Mucosa of rectum (tissue), 2 donors: Measurements from ENCODE around the gene SH3BP4.

Source experiments
- H3K27ac ChIP-seq, 2 donors: one replicate each; pipeline ENCODE4 v1.7.0; 2013; ENCODE audit warnings: inconsistent platforms in 2 of 2, low read depth in 2 of 2, low read length in 2 of 2
- H3K27me3 ChIP-seq, 2 donors: one replicate each; pipeline ENCODE4 v1.7.0; 2013; ENCODE audit warnings: low read length in 2 of 2; ENCODE audit not compliant: control insufficient read depth in 2 of 2, insufficient read depth in 2 of 2
- H3K36me3 ChIP-seq, 2 donors: one replicate each; pipeline ENCODE4 v1.7.0; 2013; ENCODE audit warnings: low read length in 2 of 2; ENCODE audit not compliant: control insufficient read depth in 2 of 2, insufficient read depth in 2 of 2
- H3K4me1 ChIP-seq, 2 donors: one replicate each; pipeline ENCODE4 v1.7.0; 2013; ENCODE audit warnings: low read length in 2 of 2, mild to moderate bottlenecking in 1 of 2; ENCODE audit not compliant: control insufficient read depth in 2 of 2, insufficient read depth in 2 of 2
- H3K4me3 ChIP-seq, 2 donors: one replicate each; pipeline ENCODE4 v1.7.0; 2013; ENCODE audit warnings: low read length in 2 of 2
- H3K9ac ChIP-seq, 2 donors: one replicate each; pipeline ENCODE4 v1.7.0; 2013; ENCODE audit warnings: low read length in 2 of 2, low read depth in 1 of 2, mild to moderate bottlenecking in 1 of 2
- H3K9me3 ChIP-seq, 2 donors: one replicate each; pipeline ENCODE4 v1.7.0; 2013; ENCODE audit warnings: low read length in 2 of 2; ENCODE audit not compliant: control insufficient read depth in 2 of 2
- donor health status: healthy.
- donor health status: Normal muscosa, but diverticular disease.

SH3BP4 gene

DNA sequence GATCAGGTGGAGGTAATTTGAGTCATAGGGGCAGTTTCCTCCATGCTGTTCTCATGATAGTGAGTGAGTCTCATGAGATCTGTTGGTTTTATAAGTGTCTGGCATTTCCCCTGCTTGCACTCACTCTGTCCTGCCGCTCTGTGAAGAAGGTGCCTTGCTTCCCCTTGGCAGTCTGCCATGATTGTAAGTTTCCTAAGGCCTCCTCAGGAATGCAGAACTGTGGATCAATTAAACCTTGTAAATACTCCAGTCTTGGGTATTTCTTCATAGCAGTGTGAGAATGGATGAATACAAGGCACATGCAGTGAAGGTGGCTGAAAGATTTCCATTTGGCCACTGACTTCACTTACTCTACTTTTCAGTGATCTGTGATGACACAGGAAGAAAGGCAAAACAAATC lies 133.7 kb downstream of the SH3BP4 start:
- peaks cover 0 to 4% of the 10 kb centered on the region in 2 donors for H3K4me1 ChIP-seq
- H3K27me3 ChIP-seq: peaks cover 2 to 5% of the 10 kb centered on the region in 2 donors
- H3K36me3 ChIP-seq: no peaks in the 10 kb centered on the region
- no peak overlapping the region for H3K4me3 ChIP-seq
- no peak overlapping the region for H3K27ac ChIP-seq
- no peaks in the 10 kb centered on the region for H3K9me3 ChIP-seq
- no peak overlapping the region for H3K9ac ChIP-seq

DNA sequence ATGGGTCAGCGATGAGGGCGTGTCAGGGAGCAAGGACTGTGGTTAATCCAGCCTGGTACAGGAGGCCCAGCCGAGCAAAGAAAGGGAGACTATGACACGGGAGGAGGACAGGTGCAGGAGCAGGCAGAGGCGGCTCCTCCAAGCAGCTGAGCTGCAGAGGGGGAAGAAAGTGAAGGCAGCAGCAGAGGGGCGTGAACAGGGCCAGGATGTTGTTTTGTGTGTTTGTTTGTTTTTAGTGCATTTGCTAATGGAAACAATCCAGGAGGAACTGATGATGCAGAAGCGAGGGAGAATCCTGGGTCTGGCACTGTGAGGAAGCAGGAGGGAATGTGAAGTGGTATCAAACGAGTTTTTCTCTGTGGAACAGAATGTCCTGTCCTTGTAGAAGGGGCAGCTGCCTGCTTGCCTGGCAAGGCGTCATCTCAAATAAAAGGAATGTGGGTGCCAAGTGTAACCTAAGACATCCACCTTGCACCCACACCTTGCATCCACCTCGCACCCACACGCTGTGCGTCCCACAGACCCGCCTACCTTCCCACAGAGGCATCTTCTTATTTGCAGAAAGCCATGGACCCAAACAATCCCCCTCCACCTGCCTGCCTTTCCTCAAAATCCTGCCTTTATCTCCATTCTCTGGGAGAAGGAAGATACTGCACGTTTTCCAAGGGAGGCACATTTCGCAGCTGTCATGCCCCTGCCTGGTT lies 134.8 kb downstream of the SH3BP4 start:
- no peak overlapping the region for H3K9ac ChIP-seq
- peaks cover 2 to 5% of the 10 kb centered on the region in 2 donors for H3K27me3 ChIP-seq
- H3K4me3 ChIP-seq: no peak overlapping the region
- H3K4me1 ChIP-seq: peaks cover 0 to 4% of the 10 kb centered on the region in 2 donors
- H3K9me3 ChIP-seq: no peaks in the 10 kb centered on the region
- H3K36me3 ChIP-seq: no peaks in the 10 kb centered on the region
- H3K27ac ChIP-seq: no peak overlapping the region

DNA sequence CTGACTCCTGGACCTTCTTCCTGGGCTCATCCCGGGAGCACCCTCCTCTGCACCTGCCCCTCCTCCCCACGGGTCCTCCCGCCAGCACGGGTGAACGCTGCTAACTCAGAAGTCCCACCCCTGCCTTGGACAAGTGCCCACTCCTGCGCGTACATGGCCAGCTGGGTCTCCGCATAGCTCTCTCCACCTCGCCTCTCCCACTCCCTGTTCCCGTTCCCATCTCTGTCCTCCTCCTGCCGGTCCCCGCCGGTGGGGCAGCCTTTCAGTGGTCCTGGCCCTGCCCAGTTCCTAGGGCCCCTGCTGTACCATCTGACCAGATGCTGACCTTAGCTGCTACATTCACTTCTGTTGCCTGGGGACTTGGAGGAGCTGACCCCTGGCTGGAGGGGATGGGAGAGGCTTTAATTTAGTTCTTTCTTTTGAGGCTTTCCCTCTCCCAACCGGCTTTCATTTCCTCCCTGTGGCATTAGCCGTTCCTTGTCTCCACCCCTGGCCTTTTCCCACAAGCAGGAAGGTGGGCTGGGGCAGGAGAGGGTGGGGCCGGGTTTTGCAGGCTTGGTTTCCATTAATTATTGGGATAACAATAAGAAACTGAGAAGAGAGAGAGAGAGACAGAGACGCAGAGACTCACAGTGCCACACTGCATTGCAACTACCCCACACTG lies 136.1 kb downstream of the SH3BP4 start:
- Histone ChIP-seq H3K27ac (no peak overlapping the region), H3K9me3 (no peaks in the 10 kb centered on the region), H3K9ac (no peak overlapping the region), H3K4me1 (peaks cover 0 to 4% of the 10 kb centered on the region in 2 donors), H3K4me3 (no peak overlapping the region), H3K27me3 (peaks cover 2 to 5% of the 10 kb centered on the region in 2 donors), H3K36me3 (no peaks in the 10 kb centered on the region)

DNA sequence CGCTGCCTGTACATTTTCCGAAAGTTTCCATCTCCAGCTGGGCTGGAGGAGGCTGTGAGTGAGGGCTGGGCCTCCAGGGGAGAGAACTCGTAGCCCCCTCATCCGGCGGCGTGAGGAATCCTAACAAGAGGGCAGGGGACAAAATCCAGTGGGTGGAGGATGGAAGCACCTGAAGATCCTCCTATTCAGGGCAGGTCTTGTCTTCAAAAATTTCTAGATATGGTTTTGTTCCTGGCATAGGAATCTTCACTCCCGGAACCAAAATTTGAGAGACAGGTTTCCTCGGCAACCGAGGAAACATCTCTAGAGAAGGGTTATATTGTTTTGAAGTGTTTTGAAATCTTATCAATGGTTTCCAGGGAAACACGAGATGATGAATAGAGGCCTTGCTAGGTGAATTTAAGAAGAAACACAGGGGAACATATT lies 136.7 kb downstream of the SH3BP4 start:
- Histone ChIP-seq H3K36me3 (no peaks in the 10 kb centered on the region), H3K27me3 (peaks cover 2 to 5% of the 10 kb centered on the region in 2 donors), H3K27ac (no peak overlapping the region), H3K9me3 (no peaks in the 10 kb centered on the region), H3K4me1 (peaks cover 0 to 4% of the 10 kb centered on the region in 2 donors), H3K4me3 (no peak overlapping the region), H3K9ac (no peak overlapping the region)

DNA sequence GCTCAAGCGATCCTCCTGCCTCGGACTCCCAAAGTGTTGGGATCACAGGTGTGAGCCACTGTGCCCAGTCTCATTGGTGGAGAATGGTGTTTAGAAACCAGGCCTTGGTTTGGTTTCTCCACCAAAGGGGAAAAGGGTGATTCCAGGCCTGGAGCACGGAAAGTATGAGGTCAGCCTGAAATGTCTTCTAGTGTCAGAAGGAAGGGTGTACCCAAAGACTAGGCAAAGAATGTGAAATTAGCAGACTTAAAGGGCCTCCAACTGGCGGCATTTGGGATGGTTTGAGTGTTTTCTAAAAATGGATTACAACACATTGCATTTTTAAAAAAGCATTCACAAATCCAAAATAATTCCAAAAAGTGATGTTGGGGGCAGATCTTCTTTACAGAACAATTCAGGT lies 139.6 kb downstream of the SH3BP4 start:
- no peak overlapping the region for H3K27ac ChIP-seq
- H3K27me3 ChIP-seq: peaks cover 2 to 5% of the 10 kb centered on the region in 2 donors
- no peak overlapping the region for H3K4me3 ChIP-seq
- no peaks in the 10 kb centered on the region for H3K9me3 ChIP-seq
- H3K36me3 ChIP-seq: no peaks in the 10 kb centered on the region
- peaks cover 0 to 4% of the 10 kb centered on the region in 2 donors for H3K4me1 ChIP-seq
- no peak overlapping the region for H3K9ac ChIP-seq

DNA sequence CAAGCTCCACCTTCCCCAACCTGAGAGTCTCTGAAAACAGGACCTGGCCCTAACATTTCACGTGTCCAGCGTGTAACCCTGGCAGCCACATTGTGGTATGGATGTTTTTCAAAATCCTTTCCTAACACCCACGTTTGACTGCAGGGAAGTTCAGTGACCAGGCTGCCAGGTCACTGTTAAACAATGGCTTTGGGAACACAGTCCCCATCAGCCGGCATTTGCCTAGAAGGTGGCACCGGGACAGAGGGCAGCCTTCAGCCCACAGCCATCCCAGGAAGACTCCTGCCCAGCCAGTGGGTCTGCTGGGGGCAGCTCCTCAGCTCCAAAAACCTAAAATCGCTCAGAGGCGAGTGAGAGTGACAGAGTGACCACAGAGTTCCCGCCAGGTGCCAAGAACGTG lies 140.2 kb downstream of the SH3BP4 start:
- Histone ChIP-seq H3K4me3 (no peak overlapping the region), H3K9me3 (no peaks in the 10 kb centered on the region), H3K27me3 (peaks cover 3 to 5% of the 10 kb centered on the region in 2 donors), H3K9ac (no peak overlapping the region), H3K27ac (no peak overlapping the region), H3K4me1 (peaks cover 0 to 4% of the 10 kb centered on the region in 2 donors), H3K36me3 (no peaks in the 10 kb centered on the region)

DNA sequence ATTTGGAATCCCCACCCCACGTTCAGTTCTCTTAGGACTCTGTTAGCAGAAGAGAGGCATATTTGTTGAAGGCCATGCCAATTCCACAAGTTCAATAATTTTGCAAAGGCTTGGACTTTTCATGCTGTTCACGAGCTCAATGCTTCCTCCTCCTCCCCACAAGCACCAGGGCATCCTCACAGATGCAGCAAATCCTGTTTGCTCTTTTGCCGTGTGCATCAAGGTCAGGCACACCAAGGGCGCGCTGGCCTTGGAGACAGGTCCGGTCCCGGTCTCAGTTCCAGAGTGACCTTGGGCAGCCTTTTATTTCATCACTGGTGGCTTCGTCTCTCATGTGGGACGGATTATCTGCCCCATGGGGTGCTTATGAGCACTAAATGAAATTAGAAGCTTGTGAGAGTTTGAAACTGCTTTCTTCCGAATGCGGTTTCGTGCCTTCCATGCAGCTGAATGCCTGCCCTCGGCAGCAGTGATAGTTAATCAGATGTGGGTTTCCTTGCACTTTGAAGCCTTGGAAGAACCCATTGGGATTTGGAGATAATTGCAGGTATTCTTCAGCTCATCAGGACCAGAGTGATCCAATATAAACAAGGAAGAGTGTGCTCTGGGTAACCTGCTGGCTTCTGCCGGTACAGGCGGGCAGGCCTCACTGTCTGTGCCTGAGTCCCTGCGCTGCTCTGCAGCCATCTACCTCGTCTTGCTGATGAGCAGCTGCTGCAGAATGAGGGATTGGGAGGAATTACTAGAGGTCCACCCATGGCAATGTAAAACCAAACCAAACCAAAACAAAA lies 140.8 kb downstream of the SH3BP4 start:
- H3K27me3 ChIP-seq: peaks cover 3 to 4% of the 10 kb centered on the region in 2 donors
- H3K4me1 ChIP-seq: peaks cover 0 to 3% of the 10 kb centered on the region in 2 donors
- H3K4me3 ChIP-seq: no peak overlapping the region
- no peaks in the 10 kb centered on the region for H3K9me3 ChIP-seq
- no peak overlapping the region for H3K9ac ChIP-seq
- H3K36me3 ChIP-seq: no peaks in the 10 kb centered on the region
- no peak overlapping the region for H3K27ac ChIP-seq

DNA sequence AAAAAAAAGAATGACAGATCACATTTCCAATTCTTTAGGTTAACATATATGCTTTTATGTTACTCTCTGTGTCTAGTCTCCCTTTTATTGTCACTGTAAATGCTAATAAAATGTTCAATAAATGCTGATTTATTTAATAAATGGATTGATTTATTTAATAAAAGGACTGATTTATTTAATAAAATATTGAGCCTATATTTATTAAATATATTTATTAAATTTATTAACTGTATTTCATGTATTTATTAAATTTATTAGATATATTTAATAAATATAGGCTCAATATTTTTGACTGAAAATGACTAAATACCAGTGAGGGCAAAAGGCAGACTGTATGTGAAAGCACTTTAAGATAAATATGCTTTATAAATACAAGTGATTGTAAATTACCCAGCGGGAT lies 142.6 kb downstream of the SH3BP4 start:
- Histone ChIP-seq H3K9me3 (no peaks in the 10 kb centered on the region), H3K27ac (no peak overlapping the region), H3K4me3 (no peak overlapping the region), H3K36me3 (no peaks in the 10 kb centered on the region), H3K27me3 (peaks cover 0 to 3% of the 10 kb centered on the region in 2 donors), H3K9ac (no peak overlapping the region), H3K4me1 (no peaks in the 10 kb centered on the region)

DNA sequence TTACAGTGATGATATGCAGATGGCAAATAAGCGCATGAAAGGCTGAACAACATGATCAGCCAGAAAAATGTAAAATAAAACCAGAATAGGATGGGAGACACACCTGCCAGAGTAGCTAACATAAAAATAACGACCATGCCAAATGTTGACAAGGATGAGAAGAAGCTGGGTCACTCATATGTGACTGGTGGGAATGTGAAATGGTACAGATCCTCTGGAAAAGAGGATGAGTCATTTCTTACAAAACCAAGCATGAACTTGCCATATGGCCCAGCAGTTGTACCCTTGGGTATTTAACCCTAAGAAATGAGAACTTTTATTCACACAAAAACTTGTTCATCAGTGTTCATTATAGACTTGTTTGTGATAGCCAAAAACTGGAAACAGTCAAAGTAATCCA lies 143.8 kb downstream of the SH3BP4 start:
- H3K9ac ChIP-seq: no peak overlapping the region
- H3K4me3 ChIP-seq: no peak overlapping the region
- H3K4me1 ChIP-seq: no peaks in the 10 kb centered on the region
- H3K27me3 ChIP-seq: peaks cover 0 to 3% of the 10 kb centered on the region in 2 donors
- no peak overlapping the region for H3K27ac ChIP-seq
- H3K9me3 ChIP-seq: no peaks in the 10 kb centered on the region
- H3K36me3 ChIP-seq: no peaks in the 10 kb centered on the region

DNA sequence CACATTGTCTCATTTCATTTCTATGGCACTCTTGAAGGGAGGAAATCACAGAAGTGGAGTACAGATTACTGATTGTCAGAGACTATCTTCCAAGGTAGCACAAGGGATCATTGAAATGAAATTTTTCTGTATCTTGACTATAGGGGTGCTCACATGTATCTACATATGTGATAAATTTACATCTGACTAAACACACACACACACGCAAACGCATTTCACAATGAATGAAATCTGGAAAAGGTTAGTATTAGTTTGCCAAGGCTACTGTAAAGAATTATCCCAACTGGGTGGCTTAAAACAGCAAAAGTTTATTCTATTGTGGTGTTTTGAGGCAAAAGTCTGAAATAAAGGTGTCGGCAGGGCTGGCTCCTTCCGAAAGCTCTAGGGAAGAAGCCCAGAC lies 144.6 kb downstream of the SH3BP4 start:
- H3K9me3 ChIP-seq: no peaks in the 10 kb centered on the region
- H3K4me1 ChIP-seq: no peaks in the 10 kb centered on the region
- no peaks in the 10 kb centered on the region for H3K36me3 ChIP-seq
- H3K4me3 ChIP-seq: no peak overlapping the region
- peaks cover 0 to 3% of the 10 kb centered on the region in 2 donors for H3K27me3 ChIP-seq
- no peak overlapping the region for H3K27ac ChIP-seq
- H3K9ac ChIP-seq: no peak overlapping the region
